Esophagus squamous epithelium (tissue), 5 donors: ENCODE results near the gene FHOD3. TPM values are rescaled to one million over a fixed set of nuclear protein-coding genes. Genes with fewer than 3 reads are reported as not detected.

ENCODE experiments used
- DNase-seq: peaks from one replicate; lab custom pipeline; 2025; lab: John Stamatoyannopoulos, UW
- H3K27ac ChIP-seq, 4 donors: fragments of 200-600 bp; sonication (generic); one replicate each; pipeline ENCODE4 v1.5.1; 2016 to 2019; ENCODE audit warnings: mild to moderate bottlenecking in 1 of 4
- H3K27me3 ChIP-seq, 4 donors: fragments of 200-600 bp; sonication (generic); 1 replicate in 3 of 4; 2 replicates in 1 of 4; pipeline versions ENCODE4 v1.5.1 to v1.6.0; 2017 to 2021; ENCODE audit warnings: antibody characterized with exemption in 1 of 4
- H3K36me3 ChIP-seq, 3 donors: fragments of 200-600 bp; sonication (generic); one replicate each; pipeline ENCODE4 v1.5.1; 2016 to 2019
- H3K4me1 ChIP-seq, 3 donors: fragments of 200-600 bp; sonication (generic); one replicate each; pipeline ENCODE4 v1.5.1; 2017 to 2019
- H3K4me3 ChIP-seq, 4 donors: fragments of 200-600 bp; sonication (generic); 1 replicate in 3 of 4; 2 replicates in 1 of 4; pipeline ENCODE4 v1.5.1; 2016 to 2019; ENCODE audit warnings: mild to moderate bottlenecking in 2 of 4, moderate library complexity in 1 of 4
- H3K9me3 ChIP-seq, 3 donors: fragments of 200-600 bp; sonication (generic); one replicate each; pipeline ENCODE4 v1.5.1; 2016 to 2019
- CTCF ChIP-seq, 6 experiments: fragments of 450-650 bp in 4 of 6; fragments of 200-600 bp in 2 of 6; sonication (generic) in 2 of 6; IDR thresholded peaks; one replicate each; pipeline ENCODE4 v1.5.1; 2016 to 2019; ENCODE audit warnings: antibody characterized with exemption in 6 of 6, mild to moderate bottlenecking in 4 of 6, moderate library complexity in 4 of 6
- POLR2A ChIP-seq, 4 donors: fragments of 450-650 bp; IDR thresholded peaks; one replicate each; pipeline ENCODE4 v1.6.1; 2017; ENCODE audit warnings: antibody characterized with exemption in 4 of 4, mild to moderate bottlenecking in 4 of 4, moderate library complexity in 3 of 4
- WGBS, 2 donors: methylation state at CpG; one replicate each; pipeline ENCODE4 v1.1.5; 2018; 5-methylcytosine and 5-hydroxymethylcytosine counted together
- intact Hi-C: fragments of 100-400 bp; cut with DNase I; formaldehyde crosslinking; loops from one replicate; pipeline ENCODE4 v1.15.0; 2022
- total RNA-seq, 4 donors: library from RNA; depleted of rRNA; stranded (reverse); fragments of >200 nt; gene quantifications; one replicate each; pipeline ENCODE4 v1.1.0, GENCODE V29; 2016
- donor health status: DM: yes; HTN: yes; CAD: no.

FHOD3 gene
- total RNA-seq, 4 donors from 2014 or later, result 3.1 to 29.6 (median 5.7) TPM

GRCh38 chr18:36283448-36283847 is 14.1 kb upstream of the FHOD3 start:
- TF ChIP-seq POLR2A (IDR thresholded peaks at IDR 0.05), result no peak
- TF ChIP-seq CTCF (IDR thresholded peaks at IDR 0.05), result no peak
- WGBS, 2 donors, result 76 to 83% methylated on average over 2 to 5 of the region's 6 CpGs
- no peaks in the 10 kb centered on the region for H3K4me1 ChIP-seq
- no peak overlapping the region for H3K27ac ChIP-seq
- peaks cover 0 to 4% (median 3%) of the 10 kb centered on the region in 3 donors for H3K9me3 ChIP-seq
- H3K36me3 ChIP-seq, result no peaks in the 10 kb centered on the region
- intact Hi-C loops, result loop anchor here (5.0 to 10.0 kb wide), 2 partner anchors 181 to 269 kb away; no protein-coding TSS in a partner anchor
- peaks cover 0 to 34% (median 0%) of the 10 kb centered on the region in 4 donors for H3K27me3 ChIP-seq
- no peak overlapping the region for H3K4me3 ChIP-seq
- DNase-seq, result no peak

GRCh38 chr18:36284268-36284667 is 13.2 kb upstream of the FHOD3 start:
- DNase-seq, result no peak
- TF ChIP-seq CTCF (IDR thresholded peaks at IDR 0.05) (no peak), POLR2A (IDR thresholded peaks at IDR 0.05) (no peak)
- Histone ChIP-seq H3K4me1 (no peaks in the 10 kb centered on the region), H3K36me3 (no peaks in the 10 kb centered on the region), H3K9me3 (peaks cover 0 to 13% (median 10%) of the 10 kb centered on the region in 3 donors), H3K27me3 (peaks cover 0 to 38% (median 0%) of the 10 kb centered on the region in 4 donors), H3K27ac (no peak overlapping the region), H3K4me3 (no peak overlapping the region)
- intact Hi-C loops, result loop anchor here (5.0 to 10.0 kb wide), 2 partner anchors 182 to 269 kb away; no protein-coding TSS in a partner anchor
- WGBS, 2 donors, result 64 to 90% methylated on average over 3 to 4 of the region's 4 CpGs

- DNase-seq, result no peak
- 19 to 27% methylated on average over 6 of the region's 6 CpGs for WGBS, 2 donors
- Histone ChIP-seq H3K4me3 (no peak overlapping the region), H3K36me3 (no peaks in the 10 kb centered on the region), H3K27me3 (peaks cover 0 to 38% (median 0%) of the 10 kb centered on the region in 4 donors), H3K9me3 (peaks cover 0 to 13% (median 10%) of the 10 kb centered on the region in 3 donors), H3K27ac (no peak overlapping the region), H3K4me1 (no peaks in the 10 kb centered on the region)
- intact Hi-C loops, result loop anchor here (5.0 to 10.0 kb wide), 2 partner anchors 182 to 270 kb away; no protein-coding TSS in a partner anchor
- TF ChIP-seq CTCF (IDR thresholded peaks at IDR 0.05) (peak; percentile 72 to 91 (median 86)), POLR2A (IDR thresholded peaks at IDR 0.05) (no peak)
These were observed 12.7 kb upstream of the FHOD3 start for GRCh38 chr18:36284671-36285295.

GRCh38 chr18:36287653-36288052 is 9.9 kb upstream of the FHOD3 start:
- Histone ChIP-seq H3K4me1 (no peaks in the 10 kb centered on the region), H3K27ac (no peak overlapping the region), H3K36me3 (no peaks in the 10 kb centered on the region), H3K27me3 (peaks cover 0 to 30% (median 0%) of the 10 kb centered on the region in 4 donors), H3K9me3 (peaks cover 0 to 13% (median 10%) of the 10 kb centered on the region in 3 donors), H3K4me3 (no peak overlapping the region)
- TF ChIP-seq POLR2A (IDR thresholded peaks at IDR 0.05) (no peak), CTCF (IDR thresholded peaks at IDR 0.05) (no peak)
- WGBS, 2 donors, result 55 to 100% methylated on average over 1 of the region's 2 CpGs
- no peak for DNase-seq
- intact Hi-C loops, result loop anchor here (10.0 kb wide), 1 partner anchor 273 kb away; no protein-coding TSS in a partner anchor

GRCh38 chr18:36288689-36289088 is 8.8 kb upstream of the FHOD3 start:
- Histone ChIP-seq H3K4me3 (no peak overlapping the region), H3K36me3 (no peaks in the 10 kb centered on the region), H3K9me3 (peaks cover 0 to 13% (median 10%) of the 10 kb centered on the region in 3 donors), H3K27me3 (peaks cover 0 to 26% (median 0%) of the 10 kb centered on the region in 4 donors), H3K27ac (no peak overlapping the region), H3K4me1 (no peaks in the 10 kb centered on the region)
- no peak for DNase-seq
- intact Hi-C loops, result loop anchor here (10.0 kb wide), 1 partner anchor 274 kb away; no protein-coding TSS in a partner anchor
- TF ChIP-seq CTCF (IDR thresholded peaks at IDR 0.05) (no peak), POLR2A (IDR thresholded peaks at IDR 0.05) (no peak)
